ENCODE results near the gene TBC1D4.

GRCh38 chr13:75299913-75300862 is 181.8 kb downstream of the TBC1D4 start:
- no peak for TF ChIP-seq EZH2 (IDR thresholded peaks at IDR 0.05; ENCODE audit: insufficient read depth, poor library complexity, severe bottlenecking)
- no peak for TF ChIP-seq EZH2phosphoT487 (IDR thresholded peaks at IDR 0.05; ENCODE audit: insufficient read depth, low read depth)

All from GM23248 (cell line).